IMR-90 (cell line): ENCODE data around the gene TRIM63. TPM values are rescaled to one million over a fixed set of nuclear protein-coding genes. Genes with fewer than 3 reads are reported as not detected.

Experiments
- ATAC-seq: fragments of 200-7000 bp; cut with Tn5 transposase; 2 replicates; pipeline ENCODE4 v1.9.1; 2020; ENCODE audit warnings: low read depth, mild to moderate bottlenecking, moderate library complexity
- BruUV-seq: library from RNA; stranded (reverse); fragments of 400-500 nt; replicated peaks from 2 replicates; lab custom pipeline; 2021; lab: Mats Ljungman, UMichigan
- CTCF ChIA-PET: fragments of 300-600 bp; formaldehyde crosslinking; extraction: SDS; loops from one replicate; lab custom pipeline; 2021; ENCODE audit warnings: antibody characterized with exemption; lab: Yijun Ruan, JAX
- POLR2A ChIA-PET: fragments of 300-600 bp; sonication (Branson Sonifier 250); formaldehyde crosslinking; loops from one replicate; lab custom pipeline; 2022; ENCODE audit warnings: antibody characterized with exemption; ENCODE audit not compliant: unreplicated experiment; lab: Charles Lee
- DNase-seq: peaks from one replicate; pipeline ENCODE4 v3.0.0; 2013
- H2AFZ ChIP-seq: replicated peaks from 2 replicates; pipeline ENCODE3; 2013; ENCODE audit warnings: low read length, mild to moderate bottlenecking; ENCODE audit not compliant: poor library complexity
- H2AK5ac ChIP-seq: 2 replicates; pipeline ENCODE4 v1.6.1; 2013; ENCODE audit warnings: low read depth, low read length, inconsistent platforms
- H2AK9ac ChIP-seq: replicated peaks from 2 replicates; pipeline ENCODE3; 2013; ENCODE audit warnings: mild to moderate bottlenecking, low read depth, low read length, moderate library complexity; ENCODE audit not compliant: poor library complexity
- H2BK120ac ChIP-seq: 2 replicates; pipeline ENCODE4 v1.6.1; 2013; ENCODE audit warnings: low read depth, low read length, inconsistent platforms
- H2BK15ac ChIP-seq: 3 replicates; pipeline ENCODE4 v1.6.1; 2013; ENCODE audit warnings: low read depth, low read length, inconsistent platforms
- H2BK20ac ChIP-seq: 2 replicates; pipeline ENCODE4 v1.6.1; 2013; ENCODE audit warnings: low read depth, mild to moderate bottlenecking, inconsistent platforms, low read length, moderate library complexity
- H2BK5ac ChIP-seq: 2 replicates; pipeline ENCODE4 v1.6.1; 2013; ENCODE audit warnings: mild to moderate bottlenecking, low read depth, low read length, inconsistent platforms; ENCODE audit not compliant: poor library complexity, severe bottlenecking
- H3K14ac ChIP-seq: replicated peaks from 2 replicates; pipeline ENCODE4 v1.6.1; 2013; ENCODE audit warnings: low read depth, low read length, inconsistent platforms
- H3K18ac ChIP-seq: 2 replicates; pipeline ENCODE4 v1.6.1; 2013; ENCODE audit warnings: low read depth, low read length, control low read depth
- H3K23ac ChIP-seq: 2 replicates; pipeline ENCODE4 v1.6.1; 2013; ENCODE audit warnings: low read depth, low read length, inconsistent platforms
- H3K27ac ChIP-seq: 2 replicates; pipeline ENCODE4 v1.5.1; 2013; ENCODE audit warnings: mild to moderate bottlenecking, control low read depth, low read length; ENCODE audit not compliant: insufficient read depth
- H3K27me3 ChIP-seq: 2 replicates; pipeline ENCODE4 v1.6.1; 2013; ENCODE audit warnings: low read length; ENCODE audit not compliant: control insufficient read depth, insufficient read depth
- H3K36me3 ChIP-seq: 2 replicates; pipeline ENCODE4 v1.6.1; 2013; ENCODE audit warnings: low read length, mixed read lengths; ENCODE audit not compliant: control insufficient read depth, insufficient read depth
- H3K4ac ChIP-seq: 2 replicates; pipeline ENCODE4 v1.6.1; 2013; ENCODE audit warnings: low read depth, low read length, inconsistent platforms
- H3K4me1 ChIP-seq: 2 replicates; pipeline ENCODE4 v1.6.1; 2013; ENCODE audit warnings: low read length, mixed read lengths; ENCODE audit not compliant: control insufficient read depth, insufficient read depth
- H3K4me2 ChIP-seq: 2 replicates; pipeline ENCODE4 v1.6.1; 2013; ENCODE audit warnings: low read depth, mild to moderate bottlenecking, control low read depth, low read length, moderate library complexity
- H3K4me3 ChIP-seq: 2 replicates; pipeline ENCODE4 v1.5.1; 2013; ENCODE audit warnings: low read depth, mild to moderate bottlenecking, control low read depth, low read length, moderate library complexity; ENCODE audit not compliant: insufficient read depth
- H3K56ac ChIP-seq: 2 replicates; pipeline ENCODE4 v1.6.1; 2013; ENCODE audit warnings: low read length, inconsistent platforms; ENCODE audit not compliant: insufficient read depth; ENCODE audit errors: extremely low read depth
- H3K79me1 ChIP-seq, 2 experiments: 2 replicates each; pipeline ENCODE4 v1.6.1; 2013; ENCODE audit warnings: low read length in 2 of 2, inconsistent platforms in 1 of 2, low read depth in 1 of 2
- H3K9ac ChIP-seq: 2 replicates; pipeline ENCODE4 v1.6.1; 2013; ENCODE audit warnings: low read depth, low read length, control low read depth
- H3K9me1 ChIP-seq: 2 replicates; pipeline ENCODE4 v1.6.1; 2013; ENCODE audit warnings: low read length, inconsistent platforms; ENCODE audit not compliant: insufficient read depth
- H3K9me3 ChIP-seq: 2 replicates; pipeline ENCODE4 v1.6.1; 2013; ENCODE audit warnings: low read length; ENCODE audit not compliant: control insufficient read depth, insufficient read depth
- H4K20me1 ChIP-seq: 2 replicates; pipeline ENCODE4 v1.6.1; 2013; ENCODE audit warnings: low read length, inconsistent platforms; ENCODE audit not compliant: insufficient read depth
- H4K5ac ChIP-seq: 2 replicates; pipeline ENCODE4 v1.6.1; 2013; ENCODE audit warnings: mild to moderate bottlenecking, low read depth, low read length, control low read depth
- H4K8ac ChIP-seq, 2 experiments: 2 replicates each; pipeline ENCODE4 v1.6.1; 2013; ENCODE audit warnings: low read depth in 2 of 2, low read length in 2 of 2, control low read depth in 1 of 2, inconsistent platforms in 1 of 2
- H4K91ac ChIP-seq: 2 replicates; pipeline ENCODE4 v1.6.1; 2013; ENCODE audit warnings: low read depth, low read length, inconsistent platforms; ENCODE audit not compliant: insufficient read depth
- RCOR1 ChIP-seq: IDR thresholded peaks from 2 replicates; pipeline ENCODE4 v1.6.1; 2012; ENCODE audit warnings: mild to moderate bottlenecking, low read length, improper control_type of control experiment; ENCODE audit not compliant: insufficient replicate concordance
- WGBS, 2 experiments: methylation state at CpG; one replicate each; pipeline versions ENCODE4 v1.1.5 to v1.1.7; 2013; ENCODE audit warnings: missing lambda C conversion rate in 2 of 2; ENCODE audit not compliant: insufficient read length in 1 of 2; ENCODE audit errors: extremely low coverage in 2 of 2; 5-methylcytosine and 5-hydroxymethylcytosine counted together
- dilution Hi-C: fragments of 300-500 bp; cut with HindIII; formaldehyde crosslinking; loops from one replicate; pipeline ENCODE4 v1.14.3; 2018; ENCODE audit warnings: low sequenced_read_pairs; ENCODE audit not compliant: unreplicated experiment
- in situ Hi-C: fragments of 300-500 bp; cut with MboI; formaldehyde crosslinking; loops from 3 replicates; pipeline ENCODE4 v1.14.3; 2019; ENCODE audit warnings: low sequenced_read_pairs, inconsistent platforms, mixed read lengths
- intact Hi-C: fragments of 100-400 bp; cut with micrococcal nuclease; formaldehyde crosslinking; loops from 2 replicates; pipeline ENCODE4 v1.10.0; 2022
- polyA plus RNA-seq, 3 experiments: library from polyadenylated mRNA; depleted of rRNA; stranded (reverse); fragments of >200 nt; gene quantifications; 2 replicates each; pipeline ENCODE4 v1.2.3, GENCODE V29; 2012; ENCODE audit warnings: low replicate concordance in 1 of 3
- total RNA-seq: library from RNA; depleted of rRNA; stranded (reverse); fragments of >200 nt; gene quantifications from 2 replicates; pipeline ENCODE4 v1.2.3, GENCODE V29; 2012

TRIM63 gene
- total and polyA plus RNA-seq, 2 of the 4 experiments (the other 2 are of a cell fraction), result not detected

GRCh38 chr1:26089125-26089524, 21.7 kb upstream of the TRIM63 start:
- Histone ChIP-seq H2BK20ac (no peak overlapping the region), H3K14ac (no peak overlapping the region), H3K4me2 (no peak overlapping the region), H2BK15ac (no peak overlapping the region), H3K36me3 (no peaks in the 10 kb centered on the region), H3K23ac (no peak overlapping the region), H3K4ac (no peak overlapping the region), H3K27ac (no peak overlapping the region), H3K27me3 (peaks cover 44% of the 10 kb centered on the region), H2AFZ (no peak overlapping the region), H3K9ac (no peak overlapping the region), H4K8ac (no peak overlapping the region), H3K4me3 (no peak overlapping the region), H3K4me1 (no peaks in the 10 kb centered on the region), H3K56ac (no peak overlapping the region), H3K9me3 (no peaks in the 10 kb centered on the region), H3K79me1 (no peaks in the 10 kb centered on the region), H4K91ac (no peak overlapping the region), H3K18ac (no peak overlapping the region), H4K20me1 (no peaks in the 10 kb centered on the region), H4K5ac (no peak overlapping the region), H3K9me1 (no peaks in the 10 kb centered on the region), H2BK5ac (no peak overlapping the region), H2AK9ac (no peak overlapping the region), H2AK5ac (no peak overlapping the region), H2BK120ac (no peak overlapping the region)
- in situ Hi-C loops (no loop called here), dilution Hi-C loops (no loop called here), intact Hi-C loops (no loop called here)
- no CpG with 5 or more reads among the region's 3 CpGs for WGBS, 2 experiments
- no peak for TF ChIP-seq RCOR1
- ChIA-PET CTCF (no interaction called here), POLR2A (no interaction called here)
- BruUV-seq, result no TSS peak
- no peak for DNase-seq
- ATAC-seq, result no peak
